ENCODE data around the gene S100A2.
"Not testable (repeated sequence)": the region's sequence is repeated elsewhere in the genome, so short reads cannot be mapped to it uniquely, and the experiment has no call there.

The S100A2 gene

DNA sequence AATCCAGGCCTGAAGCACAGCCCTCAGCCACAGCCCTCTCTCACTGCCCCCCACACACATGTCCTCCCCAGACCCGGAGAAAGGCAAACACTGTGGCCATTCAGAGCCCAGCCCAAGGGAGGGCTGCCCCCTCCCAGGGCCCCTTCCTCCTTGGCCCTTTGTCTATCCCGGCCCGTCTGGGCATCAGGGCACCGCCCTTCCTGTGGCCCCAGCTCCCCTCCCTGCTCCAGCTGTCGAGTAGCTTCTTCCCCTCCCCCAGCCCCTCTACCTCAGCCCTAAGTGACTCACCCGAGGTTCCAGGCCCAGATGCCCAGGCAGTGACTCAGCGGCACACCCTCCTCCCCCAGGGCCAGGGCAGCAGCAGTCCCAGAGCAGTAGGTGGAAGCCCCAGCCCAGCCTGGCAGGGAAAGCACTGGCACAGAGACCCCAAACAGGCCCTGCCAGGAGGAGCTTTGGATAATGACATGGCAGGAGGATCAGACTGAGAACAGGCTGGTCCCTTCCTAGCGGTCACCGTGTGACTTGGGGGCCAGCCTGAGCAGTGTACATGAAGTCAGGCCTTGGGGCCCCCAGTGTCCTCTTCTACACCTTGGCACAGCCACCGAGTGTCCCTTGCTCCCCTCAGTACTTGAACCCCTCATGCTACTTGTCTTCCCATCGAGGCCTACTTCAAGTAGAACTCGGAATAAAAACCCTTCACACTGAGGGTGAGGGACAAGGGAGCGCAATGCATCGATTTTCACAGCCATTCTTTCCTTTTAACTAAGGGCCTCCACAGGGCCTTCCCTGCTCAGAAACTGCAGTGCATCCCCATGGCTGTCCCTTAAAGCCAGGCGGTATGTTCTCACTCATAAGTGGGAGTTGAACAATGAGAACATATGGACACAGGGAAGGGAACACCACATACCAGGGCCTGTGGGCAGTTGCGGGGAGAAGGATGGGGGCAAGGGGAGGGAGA, 1.0 kb upstream of the S100A2 start:
- DNase-seq (ENCODE audit: extremely low read depth in 1 of 2, low read depth in 1 of 2), result peak; percentile 52 to 78

GRCh38 chr1:153563991-153564390, 1.7 kb downstream of the S100A2 start:
- no peak for DNase-seq (ENCODE audit: extremely low read depth in 1 of 2, low read depth in 1 of 2)

DNA sequence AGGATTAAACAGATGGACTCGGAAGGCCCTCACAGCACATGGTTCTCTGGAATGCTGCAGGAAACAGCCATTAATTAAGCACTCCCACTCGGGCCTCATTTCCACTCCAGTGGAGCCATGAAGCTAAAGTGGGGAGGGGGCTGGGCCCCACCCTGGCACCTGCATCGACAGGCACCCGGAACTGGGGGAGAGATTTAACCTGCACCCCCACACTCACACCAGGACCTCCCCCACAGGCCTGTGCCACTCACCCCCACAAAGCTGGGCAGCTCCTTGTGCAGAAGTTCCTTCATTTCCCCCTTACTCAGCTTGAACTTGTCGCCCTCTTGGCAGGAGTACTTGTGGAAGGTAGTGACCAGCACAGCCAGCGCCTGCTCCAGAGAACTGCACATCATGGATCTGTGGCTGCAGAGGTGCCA, 2.2 kb downstream of the S100A2 start:
- DNase-seq (ENCODE audit: extremely low read depth in 1 of 2, low read depth in 1 of 2), result no peak

DNA sequence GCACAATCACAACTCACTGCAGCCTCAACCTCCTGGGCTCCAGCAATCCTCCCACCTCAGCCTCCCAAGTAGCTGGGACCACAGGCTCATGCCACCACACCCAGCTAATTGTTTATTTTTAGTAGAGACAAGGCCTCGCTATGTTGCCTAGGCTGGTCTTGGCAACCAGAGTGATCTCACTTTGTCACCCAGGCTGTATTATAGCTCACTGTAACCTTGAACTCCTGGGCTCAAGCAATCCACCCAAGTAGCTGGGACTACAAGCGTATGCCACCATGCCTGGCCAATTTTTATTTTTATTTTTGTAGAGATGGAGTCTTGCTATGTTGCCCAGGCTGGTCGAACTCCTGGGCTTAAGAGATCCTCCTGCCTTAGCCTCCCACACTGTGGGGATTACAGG, 3.6 kb downstream of the S100A2 start:
- not testable (repeated sequence) for DNase-seq (ENCODE audit: extremely low read depth in 1 of 2, low read depth in 1 of 2)

DNA sequence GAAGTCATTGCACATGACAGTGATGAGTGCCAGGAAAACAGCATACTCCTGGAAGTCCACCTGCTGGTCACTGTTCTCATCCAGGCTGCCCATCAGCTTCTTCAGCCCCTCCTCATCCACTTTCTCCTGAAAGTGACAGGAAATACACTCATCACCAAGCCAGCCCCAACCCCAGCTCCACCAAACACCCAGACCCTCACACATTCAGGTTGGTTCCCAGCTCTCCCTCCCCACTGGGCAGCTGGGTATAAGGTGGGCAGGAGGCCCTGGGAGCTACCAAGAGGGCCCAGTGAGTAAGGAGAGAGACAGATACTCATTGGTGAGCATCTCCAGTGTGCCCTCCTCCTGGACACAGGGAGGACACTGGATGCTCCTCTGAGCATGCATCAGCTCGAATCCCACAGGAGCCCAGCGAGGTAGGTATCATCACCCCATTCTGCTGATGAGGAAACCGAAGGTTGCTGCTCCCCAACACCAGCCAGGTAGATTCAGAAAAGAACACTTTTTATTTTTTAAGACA, 4.1 kb downstream of the S100A2 start:
- no peak for DNase-seq (ENCODE audit: extremely low read depth in 1 of 2, low read depth in 1 of 2)

DNA sequence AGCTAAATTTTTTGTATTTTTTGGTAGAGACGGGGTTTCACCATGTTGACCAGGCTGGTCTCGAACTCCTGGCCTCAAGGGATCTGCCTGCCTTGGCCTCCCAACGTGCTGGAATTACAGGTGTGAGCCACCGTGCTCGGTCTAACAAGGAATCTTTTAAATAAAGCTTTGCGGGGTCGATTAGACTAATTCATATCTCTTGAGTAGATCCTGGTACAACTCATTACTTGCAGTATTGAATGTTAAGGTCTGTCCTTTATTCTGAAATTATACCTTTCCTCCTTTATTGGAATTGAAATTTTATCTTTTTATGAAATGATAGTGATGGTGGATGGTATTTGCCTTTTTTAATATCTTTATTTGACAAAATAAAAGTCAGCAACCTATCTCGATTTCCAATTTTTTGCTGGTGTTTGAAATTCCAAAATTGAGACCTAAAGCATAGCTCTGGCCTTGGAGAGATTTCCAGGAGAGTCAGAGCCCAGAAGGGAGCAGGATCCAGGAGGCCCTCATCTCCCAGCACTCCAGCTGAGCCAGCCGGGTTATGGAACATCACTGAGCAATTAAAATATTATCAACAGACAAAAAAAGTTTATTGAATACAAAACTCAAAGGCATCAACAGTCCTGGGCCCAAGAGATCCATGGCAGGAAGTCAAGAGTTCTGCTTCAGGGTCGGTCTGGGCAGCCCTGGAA, 4.7 kb downstream of the S100A2 start:
- no peak for DNase-seq (ENCODE audit: extremely low read depth in 1 of 2, low read depth in 1 of 2)

- no peak for DNase-seq (ENCODE audit: extremely low read depth in 1 of 2, low read depth in 1 of 2)
Measured at GRCh38 chr1:153560241-153560640, 5.4 kb downstream of the S100A2 start.

- no peak for DNase-seq (ENCODE audit: extremely low read depth in 1 of 2, low read depth in 1 of 2)
Measured at GRCh38 chr1:153557877-153558276, 7.8 kb downstream of the S100A2 start.

GRCh38 chr1:153556348-153556747, 9.3 kb downstream of the S100A2 start:
- DNase-seq (ENCODE audit: extremely low read depth in 1 of 2, low read depth in 1 of 2), result no peak

DNA sequence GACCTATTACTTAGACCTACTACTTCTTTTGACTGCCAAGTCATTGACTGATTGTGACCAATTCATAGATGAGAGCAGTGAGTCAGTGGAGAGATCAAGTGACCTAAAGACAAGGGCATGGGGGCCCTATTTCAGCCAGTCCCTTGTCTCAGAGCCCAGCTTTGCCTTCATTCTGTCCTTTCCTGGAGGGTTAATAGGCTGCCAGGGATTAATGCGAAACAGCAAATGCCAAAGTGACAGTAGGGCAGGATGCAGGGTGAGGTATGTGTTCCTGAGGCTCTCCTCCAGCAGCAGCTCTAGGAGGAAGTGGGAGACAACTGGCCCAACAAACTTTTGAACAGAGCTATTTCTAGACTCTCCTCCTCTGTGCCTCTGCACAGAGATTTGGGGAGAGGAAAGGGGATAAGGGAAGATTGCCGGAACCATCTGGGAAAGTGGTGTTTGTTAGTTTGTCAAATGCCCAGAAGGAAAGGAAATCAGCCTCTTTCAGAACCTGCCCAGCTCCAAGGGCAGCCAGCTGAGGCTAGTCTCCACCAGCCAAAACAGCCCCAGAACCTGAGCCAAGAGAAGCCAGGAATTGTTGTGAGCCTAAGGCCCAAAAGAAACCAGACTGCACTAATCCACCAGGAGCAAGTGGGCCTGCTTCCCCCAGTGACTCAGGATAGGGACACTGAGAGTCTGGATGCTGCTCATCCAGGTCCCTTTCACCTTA, 11.7 kb downstream of the S100A2 start:
- DNase-seq (ENCODE audit: extremely low read depth in 1 of 2, low read depth in 1 of 2), result no peak

DNA sequence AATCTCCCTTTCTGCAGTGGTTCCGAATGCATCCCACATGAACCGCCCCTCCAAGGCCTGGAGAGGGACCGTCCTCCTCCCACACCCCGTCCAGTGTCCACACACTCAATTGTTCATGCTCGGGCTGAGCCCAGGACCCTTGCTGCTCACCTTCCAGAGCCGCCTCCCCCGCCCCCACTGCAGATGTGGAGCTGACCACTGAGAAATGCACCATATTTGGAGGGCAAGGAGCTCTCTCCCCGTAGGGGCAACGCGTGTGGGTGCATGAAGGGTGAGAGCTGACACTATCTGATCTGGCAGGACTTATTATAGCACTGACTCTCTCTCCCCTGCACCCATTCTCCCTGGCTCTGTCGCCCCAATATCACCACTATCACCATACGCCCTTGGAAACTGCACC, 12.5 kb downstream of the S100A2 start:
- DNase-seq (ENCODE audit: extremely low read depth in 1 of 2, low read depth in 1 of 2), result no peak

DNA sequence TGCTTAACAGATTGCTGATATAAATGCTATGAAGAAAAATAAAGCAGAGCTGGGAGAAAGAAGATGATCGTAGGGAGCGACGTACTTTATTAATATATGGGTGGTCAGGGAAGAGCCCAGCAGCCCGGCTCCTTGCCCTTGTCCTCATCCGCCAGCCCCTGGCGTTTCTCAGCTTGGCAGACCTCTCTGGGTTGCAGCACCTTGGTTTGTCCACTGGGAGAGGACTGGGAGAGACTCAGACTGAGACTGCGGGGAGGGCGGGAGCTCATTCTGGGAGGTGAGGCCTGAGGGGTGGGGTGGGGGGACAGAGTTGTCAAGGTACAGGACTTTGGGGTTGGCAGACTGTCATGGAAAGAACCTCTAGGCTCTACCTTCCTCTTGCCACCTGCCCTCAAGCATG, 13.3 kb downstream of the S100A2 start:
- DNase-seq (ENCODE audit: extremely low read depth in 1 of 2, low read depth in 1 of 2), result no peak

DNA sequence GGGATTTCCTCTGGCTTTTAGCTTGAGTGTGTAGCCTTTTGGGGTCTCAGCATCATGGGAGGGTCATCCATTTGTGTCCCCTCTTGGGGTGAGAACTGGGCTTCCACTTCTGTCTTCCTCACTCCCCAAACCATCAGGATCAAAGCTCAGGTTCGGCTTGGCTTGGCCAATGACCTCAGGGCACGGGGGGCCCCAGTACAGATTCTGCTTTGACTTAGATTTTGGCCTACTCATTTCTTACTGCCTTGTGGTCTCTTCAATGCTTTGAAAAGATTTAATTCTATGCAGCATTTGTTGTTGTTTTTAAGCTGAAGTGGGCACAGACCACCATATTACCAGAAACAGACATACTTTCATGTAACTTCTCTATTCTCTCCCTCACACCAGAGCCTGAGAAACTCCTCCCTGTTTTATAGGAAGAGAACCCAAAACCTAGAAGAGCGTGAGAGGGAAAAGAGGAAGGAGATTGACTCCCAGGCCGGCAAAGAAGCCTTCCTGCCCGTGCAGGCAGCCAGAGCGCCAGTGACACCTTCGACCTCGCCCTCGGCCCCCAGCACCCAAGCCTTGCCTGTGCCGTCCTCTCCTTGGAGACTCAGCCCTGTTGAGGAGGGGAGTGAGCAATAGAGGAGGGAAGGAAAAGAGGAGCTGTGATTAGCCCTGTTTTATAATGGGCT, 14.7 kb downstream of the S100A2 start:
- no peak for DNase-seq (ENCODE audit: extremely low read depth in 1 of 2, low read depth in 1 of 2)

- DNase-seq (ENCODE audit: extremely low read depth in 1 of 2, low read depth in 1 of 2), result no peak
Measured at GRCh38 chr1:153550398-153550758, 15.3 kb downstream of the S100A2 start.

- DNase-seq (ENCODE audit: extremely low read depth in 1 of 2, low read depth in 1 of 2), result no peak
Measured at GRCh38 chr1:153549741-153550397, 15.8 kb downstream of the S100A2 start.

- no peak for DNase-seq (ENCODE audit: extremely low read depth in 1 of 2, low read depth in 1 of 2)
Measured at GRCh38 chr1:153548722-153549688, 16.6 kb downstream of the S100A2 start, which contains the start of gene S100A3. TSS of gene S100A3 (minus strand) at chr1:153549258. CDS start at chr1:153548485, 773 bp downstream.

DNA sequence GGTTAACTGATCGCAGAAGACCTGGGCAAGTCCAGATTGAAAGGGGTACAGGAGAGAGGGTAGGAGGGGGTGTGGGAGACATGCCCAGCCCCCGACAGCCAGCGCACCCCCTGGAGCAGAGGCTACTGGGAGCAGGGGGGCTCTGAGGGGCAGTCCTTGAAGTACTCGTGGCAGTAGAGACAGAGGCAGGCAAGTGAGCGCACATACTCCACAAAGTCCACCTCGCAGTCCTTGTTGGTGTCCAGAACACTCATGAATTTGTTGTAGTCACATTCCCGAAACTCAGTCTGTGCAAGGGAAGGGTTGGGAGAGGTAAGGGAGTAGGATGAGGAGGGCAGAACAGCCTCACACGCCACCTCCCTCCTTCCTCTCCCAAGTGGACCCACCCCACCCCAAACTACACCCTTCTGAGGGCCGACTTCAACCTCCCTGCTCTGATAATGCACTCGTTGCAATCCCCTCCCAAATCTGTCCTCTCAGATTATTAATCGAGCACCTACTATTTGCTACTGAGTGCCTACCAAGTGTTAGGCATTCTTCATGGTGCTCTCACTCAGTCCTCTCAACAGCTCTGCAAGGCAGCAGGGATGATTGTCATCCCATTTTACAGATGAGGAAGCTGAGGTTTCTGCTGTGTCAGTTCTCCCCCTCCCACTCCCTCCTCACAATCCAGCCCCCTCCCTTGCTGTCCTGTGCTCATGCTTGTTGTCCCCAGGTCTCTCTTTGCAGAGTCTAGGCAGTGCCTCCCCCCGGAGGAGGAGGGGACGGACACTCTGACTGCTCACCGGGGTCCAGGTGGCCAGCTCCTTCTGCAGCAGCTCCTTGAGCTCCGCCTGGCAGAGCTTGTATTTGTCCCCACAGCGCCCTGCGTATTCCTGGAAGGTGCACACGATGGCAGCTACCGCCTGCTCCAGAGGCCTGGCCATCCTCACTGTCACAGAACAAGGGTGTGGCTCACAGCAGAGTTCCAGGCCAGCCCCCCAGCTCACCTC, 17.8 kb downstream of the S100A2 start:
- no peak for DNase-seq (ENCODE audit: extremely low read depth in 1 of 2, low read depth in 1 of 2)

Measured in activated CD8-positive, alpha-beta memory T cell treated with anti-CD3 and anti-CD28 coated beads for 1 hour (primary cell).